GM12878 (cell line): Measurements from ENCODE around the gene SLC32A1. TPM values are rescaled to one million over a fixed set of nuclear protein-coding genes. Genes with fewer than 3 reads are reported as not detected.

Source experiments
- ATAC-seq: fragments of 200-7000 bp; cut with Tn5 transposase; 3 replicates; pipeline ENCODE4 v1.9.1; 2020; ENCODE audit warnings: mild to moderate bottlenecking, moderate library complexity
- BruUV-seq: library from RNA; stranded (reverse); fragments of 400-500 nt; replicated peaks from 2 replicates; lab custom pipeline; 2021; lab: Mats Ljungman, UMichigan
- CTCF ChIA-PET: fragments of 300-600 bp; sonication (Branson Sonifier 250); formaldehyde crosslinking; extraction: SDS; loops from one replicate; lab custom pipeline; 2021; ENCODE audit warnings: inconsistent platforms; lab: Yijun Ruan, JAX
- POLR2A ChIA-PET: fragments of 350-600 bp; formaldehyde crosslinking; extraction: SDS; loops from one replicate; lab custom pipeline; 2021; ENCODE audit warnings: inconsistent platforms; lab: Charles Lee
- RAD21 ChIA-PET: fragments of 300-600 bp; sonication (Branson Sonifier 250); formaldehyde crosslinking; loops from one replicate; lab custom pipeline; 2023; ENCODE audit warnings: antibody characterized with exemption; ENCODE audit not compliant: unreplicated experiment; lab: Charles Lee
- SMC1A ChIA-PET: fragments of 300-600 bp; sonication (Branson Sonifier 250); formaldehyde crosslinking; loops from one replicate; lab custom pipeline; 2023; ENCODE audit not compliant: unreplicated experiment, uncharacterized antibody; lab: Charles Lee
- DNase-seq: peaks from one replicate; pipeline ENCODE4 v3.0.0-alpha.2; 2011; ENCODE audit warnings: low read depth, low spot score
- FAIRE-seq: peaks from 3 replicates; lab custom pipeline; 2011; peaks lifted over from hg19 to GRCh38; lab: Jason Lieb, UNC
- H2AFZ ChIP-seq: 2 replicates; pipeline ENCODE4 v1.6.0; 2011; ENCODE audit warnings: low read depth, low read length, control low read depth; ENCODE audit not compliant: control insufficient read depth
- H3K27ac ChIP-seq: 2 replicates; pipeline ENCODE4 v1.5.1; 2011; ENCODE audit warnings: control low read depth; ENCODE audit not compliant: control insufficient read depth, insufficient read depth
- H3K27me3 ChIP-seq, 2 experiments: replicated peaks in 1 of 2; 2 replicates each; pipeline versions ENCODE4 v1.6.0 to v1.6.1; 2011; ENCODE audit warnings: low read length in 1 of 2; ENCODE audit not compliant: control insufficient read depth in 2 of 2, insufficient read depth in 2 of 2
- H3K36me3 ChIP-seq, 2 experiments: 2 replicates each; pipeline ENCODE4 v1.5.1; 2011; ENCODE audit warnings: low read length in 1 of 2; ENCODE audit not compliant: control insufficient read depth in 2 of 2, insufficient read depth in 2 of 2
- H3K4me1 ChIP-seq: 2 replicates; pipeline ENCODE4 v1.6.1; 2011; ENCODE audit warnings: mild to moderate bottlenecking, low read length, moderate library complexity, mixed read lengths; ENCODE audit not compliant: control insufficient read depth, insufficient read depth
- H3K4me2 ChIP-seq: 2 replicates; pipeline ENCODE4 v1.6.0; 2011; ENCODE audit warnings: control low read depth; ENCODE audit not compliant: control insufficient read depth, insufficient read depth
- H3K4me3 ChIP-seq: fragments of 200-600 bp; sonication (generic); 2 replicates; pipeline ENCODE4 v1.5.1; 2016
- H3K79me2 ChIP-seq: 2 replicates; pipeline ENCODE4 v1.6.0; 2011; ENCODE audit warnings: low read length; ENCODE audit not compliant: control insufficient read depth, insufficient read depth
- H3K9ac ChIP-seq: 2 replicates; pipeline ENCODE4 v1.8.0; 2011; ENCODE audit warnings: low read length, control low read depth, mixed read lengths; ENCODE audit not compliant: control insufficient read depth, insufficient read depth
- H3K9me3 ChIP-seq: replicated peaks from 3 replicates; pipeline ENCODE4 v1.5.1; 2011; ENCODE audit warnings: mild to moderate bottlenecking, low read length; ENCODE audit not compliant: control insufficient read depth, insufficient read depth
- H4K20me1 ChIP-seq: 2 replicates; pipeline ENCODE4 v1.6.0; 2011; ENCODE audit not compliant: control insufficient read depth, insufficient read depth
- BRCA1 ChIP-seq: IDR thresholded peaks from 2 replicates; pipeline ENCODE4 v1.6.1; 2011; ENCODE audit warnings: low read depth, low read length, improper control_type of control experiment
- CBFB ChIP-seq: IDR thresholded peaks from 2 replicates; pipeline ENCODE4 v1.6.1; 2016; ENCODE audit warnings: antibody characterized with exemption, low read depth
- EZH2 ChIP-seq: IDR thresholded peaks from 2 replicates; pipeline ENCODE4 v1.6.1; 2012; ENCODE audit warnings: low read depth, mild to moderate bottlenecking, control low read depth, inconsistent platforms, low read length, borderline replicate concordance; ENCODE audit not compliant: control insufficient read depth
- HDAC2 ChIP-seq: fragments of 200-600 bp; sonication (generic); IDR thresholded peaks from 2 replicates; pipeline ENCODE4 v1.6.1; 2017
- MEF2A ChIP-seq: IDR thresholded peaks from 2 replicates; pipeline ENCODE4 v1.6.1; 2011; ENCODE audit warnings: low read depth, mild to moderate bottlenecking, low read length, moderate library complexity; ENCODE audit not compliant: insufficient read depth
- MYC ChIP-seq: IDR thresholded peaks from 2 replicates; pipeline ENCODE4 v1.6.1; 2011; ENCODE audit warnings: mild to moderate bottlenecking, low read length, moderate library complexity, inconsistent platforms; ENCODE audit not compliant: insufficient read depth, insufficient replicate concordance, insufficient read length, severe bottlenecking
- NR2C2 ChIP-seq: IDR thresholded peaks from 2 replicates; pipeline ENCODE4 v1.6.1; 2011; ENCODE audit warnings: borderline replicate concordance, low read depth; ENCODE audit not compliant: control insufficient read depth, insufficient read length
- NRF1 ChIP-seq: conservative IDR thresholded peaks from 2 replicates; pipeline ENCODE4 v1.6.1; 2011; ENCODE audit warnings: mild to moderate bottlenecking, low read depth, low read length, improper control_type of control experiment
- RFX5 ChIP-seq: IDR thresholded peaks from 2 replicates; pipeline ENCODE4 v1.6.1; 2011; ENCODE audit warnings: low read depth, low read length, improper control_type of control experiment
- TCF7 ChIP-seq: IDR thresholded peaks from 2 replicates; pipeline ENCODE4 v1.6.1; 2014; ENCODE audit warnings: antibody characterized with exemption, borderline replicate concordance
- WGBS: methylation state at CpG from one replicate; pipeline ENCODE4 v1.1.6; 2016; ENCODE audit warnings: low lambda C conversion rate; ENCODE audit not compliant: insufficient replicate concordance, insufficient coverage; ENCODE audit errors: missing lambda C conversion rate; 5-methylcytosine and 5-hydroxymethylcytosine counted together
- in situ Hi-C: fragments of 300-500 bp; cut with MboI; formaldehyde crosslinking; loops from 9 replicates; pipeline ENCODE4 v1.14.3; 2018; ENCODE audit warnings: mixed read lengths
- intact Hi-C: fragments of 100-400 bp; cut with micrococcal nuclease; formaldehyde crosslinking; loops from one replicate; pipeline ENCODE4 v1.14.2; 2022; ENCODE audit not compliant: unreplicated experiment
- polyA plus RNA-seq, 11 experiments: library from polyadenylated mRNA; depleted of rRNA in 4 of 11; unstranded in 6 of 11; stranded (reverse) in 5 of 11; fragments of >200 nt; fragmentation: Nextera tagmentation in 4 of 11; fragmentation: Illumina TruSeq in 1 of 11; extraction: Ambion mirVana in 4 of 11; extraction: Trizol in 1 of 11; gene quantifications; 1 replicate in 1 of 11; 2 replicates in 10 of 11; pipeline versions ENCODE4 v1.2.1 to v1.2.3, GENCODE V29; 2011 to 2016; ENCODE audit warnings: inconsistent platforms in 2 of 11, missing spikeins in 2 of 11, low read depth in 1 of 11
- total RNA-seq, 4 experiments: library from RNA; depleted of rRNA in 3 of 4; stranded (reverse); fragments of >200 nt in 3 of 4; fragmentation: Illumina TruSeq in 1 of 4; extraction: Trizol in 1 of 4; gene quantifications; 2 replicates each; pipeline versions ENCODE4 v1.2.1 to v1.2.3, GENCODE V29; 2013 to 2021
- TF ChIP-seq, protein P1 (sequence below): fragments of 450-650 bp; IDR thresholded peaks from 2 replicates; pipeline ENCODE4 v1.6.1; 2016; ENCODE audit warnings: mild to moderate bottlenecking
- TF ChIP-seq, protein P2 (sequence below): IDR thresholded peaks from 2 replicates; pipeline ENCODE4 v1.6.1; 2012; ENCODE audit warnings: improper control_type of control experiment, low read depth, low read length; ENCODE audit not compliant: insufficient replicate concordance
- TF ChIP-seq, protein P3 (sequence below): IDR thresholded peaks from 2 replicates; pipeline ENCODE4 v1.6.1; 2012; ENCODE audit warnings: low read depth, low read length, improper control_type of control experiment
- TF ChIP-seq, protein P4 (sequence below): fragments of 450-650 bp; IDR thresholded peaks from 2 replicates; pipeline ENCODE4 v1.6.1; 2017; ENCODE audit warnings: borderline replicate concordance

Gene SLC32A1
- total and polyA plus RNA-seq, 10 of the 15 experiments (the other 5 are each of a cell fraction or from before 2014, with no cell fraction given) = not detected

DNA sequence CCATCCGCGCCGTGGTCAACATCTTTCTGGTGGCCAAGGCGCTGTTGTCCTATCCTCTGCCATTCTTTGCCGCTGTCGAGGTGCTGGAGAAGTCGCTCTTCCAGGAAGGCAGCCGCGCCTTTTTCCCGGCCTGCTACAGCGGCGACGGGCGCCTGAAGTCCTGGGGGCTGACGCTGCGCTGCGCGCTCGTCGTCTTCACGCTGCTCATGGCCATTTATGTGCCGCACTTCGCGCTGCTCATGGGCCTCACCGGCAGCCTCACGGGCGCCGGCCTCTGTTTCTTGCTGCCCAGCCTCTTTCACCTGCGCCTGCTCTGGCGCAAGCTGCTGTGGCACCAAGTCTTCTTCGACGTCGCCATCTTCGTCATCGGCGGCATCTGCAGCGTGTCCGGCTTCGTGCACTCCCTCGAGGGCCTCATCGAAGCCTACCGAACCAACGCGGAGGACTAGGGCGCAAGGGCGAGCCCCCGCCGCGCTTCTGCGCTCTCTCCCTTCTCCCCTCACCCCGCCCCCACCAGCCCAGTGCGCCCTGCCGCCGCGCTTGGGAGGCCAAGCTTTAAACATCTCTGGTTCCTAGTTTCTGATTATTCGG, 4.0 kb downstream of the SLC32A1 start:
- ChIA-PET SMC1A (interaction anchor here (0.6 kb wide), 1 partner anchor 21 kb away, joined by 3 read pairs; no protein-coding TSS in a partner anchor), CTCF (interaction anchor here (0.6 to 2.1 kb wide), 3 partner anchors 24 to 321 kb away, joined by 3 to 8 read pairs (median 3); no protein-coding TSS in a partner anchor), RAD21 (no interaction called here), POLR2A (no interaction called here)
- 41% methylated on average over 47 of the region's 56 CpGs for WGBS
- Histone ChIP-seq H3K79me2 (no peaks in the 10 kb centered on the region), H3K9ac (no peak overlapping the region), H2AFZ (no peak overlapping the region), H3K4me2 (no peak overlapping the region), H3K27ac (no peak overlapping the region), H3K4me3 (no peak overlapping the region), H4K20me1 (no peaks in the 10 kb centered on the region), H3K27me3 (peaks cover 38 to 65% of the 10 kb centered on the region in 2 experiments), H3K36me3 (no peaks in the 10 kb centered on the region), H3K4me1 (peaks cover 14% of the 10 kb centered on the region), H3K9me3 (peaks cover 7% of the 10 kb centered on the region; the same call in 2 of the 3 replicates)
- BruUV-seq = no TSS peak
- intact Hi-C loops = no loop called here
- in situ Hi-C loops = no loop called here
- ATAC-seq (no peak), DNase-seq (no peak), FAIRE-seq (no peak)
- TF ChIP-seq, protein P1, sequence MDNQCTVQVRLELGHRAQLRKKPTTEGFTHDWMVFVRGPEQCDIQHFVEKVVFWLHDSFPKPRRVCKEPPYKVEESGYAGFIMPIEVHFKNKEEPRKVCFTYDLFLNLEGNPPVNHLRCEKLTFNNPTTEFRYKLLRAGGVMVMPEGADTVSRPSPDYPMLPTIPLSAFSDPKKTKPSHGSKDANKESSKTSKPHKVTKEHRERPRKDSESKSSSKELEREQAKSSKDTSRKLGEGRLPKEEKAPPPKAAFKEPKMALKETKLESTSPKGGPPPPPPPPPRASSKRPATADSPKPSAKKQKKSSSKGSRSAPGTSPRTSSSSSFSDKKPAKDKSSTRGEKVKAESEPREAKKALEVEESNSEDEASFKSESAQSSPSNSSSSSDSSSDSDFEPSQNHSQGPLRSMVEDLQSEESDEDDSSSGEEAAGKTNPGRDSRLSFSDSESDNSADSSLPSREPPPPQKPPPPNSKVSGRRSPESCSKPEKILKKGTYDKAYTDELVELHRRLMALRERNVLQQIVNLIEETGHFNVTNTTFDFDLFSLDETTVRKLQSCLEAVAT = no peak
- TF ChIP-seq, protein P2, sequence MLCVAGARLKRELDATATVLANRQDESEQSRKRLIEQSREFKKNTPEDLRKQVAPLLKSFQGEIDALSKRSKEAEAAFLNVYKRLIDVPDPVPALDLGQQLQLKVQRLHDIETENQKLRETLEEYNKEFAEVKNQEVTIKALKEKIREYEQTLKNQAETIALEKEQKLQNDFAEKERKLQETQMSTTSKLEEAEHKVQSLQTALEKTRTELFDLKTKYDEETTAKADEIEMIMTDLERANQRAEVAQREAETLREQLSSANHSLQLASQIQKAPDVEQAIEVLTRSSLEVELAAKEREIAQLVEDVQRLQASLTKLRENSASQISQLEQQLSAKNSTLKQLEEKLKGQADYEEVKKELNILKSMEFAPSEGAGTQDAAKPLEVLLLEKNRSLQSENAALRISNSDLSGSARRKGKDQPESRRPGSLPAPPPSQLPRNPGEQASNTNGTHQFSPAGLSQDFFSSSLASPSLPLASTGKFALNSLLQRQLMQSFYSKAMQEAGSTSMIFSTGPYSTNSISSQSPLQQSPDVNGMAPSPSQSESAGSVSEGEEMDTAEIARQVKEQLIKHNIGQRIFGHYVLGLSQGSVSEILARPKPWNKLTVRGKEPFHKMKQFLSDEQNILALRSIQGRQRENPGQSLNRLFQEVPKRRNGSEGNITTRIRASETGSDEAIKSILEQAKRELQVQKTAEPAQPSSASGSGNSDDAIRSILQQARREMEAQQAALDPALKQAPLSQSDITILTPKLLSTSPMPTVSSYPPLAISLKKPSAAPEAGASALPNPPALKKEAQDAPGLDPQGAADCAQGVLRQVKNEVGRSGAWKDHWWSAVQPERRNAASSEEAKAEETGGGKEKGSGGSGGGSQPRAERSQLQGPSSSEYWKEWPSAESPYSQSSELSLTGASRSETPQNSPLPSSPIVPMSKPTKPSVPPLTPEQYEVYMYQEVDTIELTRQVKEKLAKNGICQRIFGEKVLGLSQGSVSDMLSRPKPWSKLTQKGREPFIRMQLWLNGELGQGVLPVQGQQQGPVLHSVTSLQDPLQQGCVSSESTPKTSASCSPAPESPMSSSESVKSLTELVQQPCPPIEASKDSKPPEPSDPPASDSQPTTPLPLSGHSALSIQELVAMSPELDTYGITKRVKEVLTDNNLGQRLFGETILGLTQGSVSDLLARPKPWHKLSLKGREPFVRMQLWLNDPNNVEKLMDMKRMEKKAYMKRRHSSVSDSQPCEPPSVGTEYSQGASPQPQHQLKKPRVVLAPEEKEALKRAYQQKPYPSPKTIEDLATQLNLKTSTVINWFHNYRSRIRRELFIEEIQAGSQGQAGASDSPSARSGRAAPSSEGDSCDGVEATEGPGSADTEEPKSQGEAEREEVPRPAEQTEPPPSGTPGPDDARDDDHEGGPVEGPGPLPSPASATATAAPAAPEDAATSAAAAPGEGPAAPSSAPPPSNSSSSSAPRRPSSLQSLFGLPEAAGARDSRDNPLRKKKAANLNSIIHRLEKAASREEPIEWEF = no peak
- TF ChIP-seq MYC = no peak
- TF ChIP-seq HDAC2 = no peak
- no peak for TF ChIP-seq RFX5
- no peak for TF ChIP-seq BRCA1
- TF ChIP-seq EZH2 = no peak
- no peak for TF ChIP-seq NR2C2
- TF ChIP-seq, protein P3, sequence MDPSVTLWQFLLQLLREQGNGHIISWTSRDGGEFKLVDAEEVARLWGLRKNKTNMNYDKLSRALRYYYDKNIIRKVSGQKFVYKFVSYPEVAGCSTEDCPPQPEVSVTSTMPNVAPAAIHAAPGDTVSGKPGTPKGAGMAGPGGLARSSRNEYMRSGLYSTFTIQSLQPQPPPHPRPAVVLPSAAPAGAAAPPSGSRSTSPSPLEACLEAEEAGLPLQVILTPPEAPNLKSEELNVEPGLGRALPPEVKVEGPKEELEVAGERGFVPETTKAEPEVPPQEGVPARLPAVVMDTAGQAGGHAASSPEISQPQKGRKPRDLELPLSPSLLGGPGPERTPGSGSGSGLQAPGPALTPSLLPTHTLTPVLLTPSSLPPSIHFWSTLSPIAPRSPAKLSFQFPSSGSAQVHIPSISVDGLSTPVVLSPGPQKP = no peak
- no peak for TF ChIP-seq NRF1
- TF ChIP-seq TCF7 = no peak
- TF ChIP-seq CBFB = no peak
- TF ChIP-seq, protein P4, sequence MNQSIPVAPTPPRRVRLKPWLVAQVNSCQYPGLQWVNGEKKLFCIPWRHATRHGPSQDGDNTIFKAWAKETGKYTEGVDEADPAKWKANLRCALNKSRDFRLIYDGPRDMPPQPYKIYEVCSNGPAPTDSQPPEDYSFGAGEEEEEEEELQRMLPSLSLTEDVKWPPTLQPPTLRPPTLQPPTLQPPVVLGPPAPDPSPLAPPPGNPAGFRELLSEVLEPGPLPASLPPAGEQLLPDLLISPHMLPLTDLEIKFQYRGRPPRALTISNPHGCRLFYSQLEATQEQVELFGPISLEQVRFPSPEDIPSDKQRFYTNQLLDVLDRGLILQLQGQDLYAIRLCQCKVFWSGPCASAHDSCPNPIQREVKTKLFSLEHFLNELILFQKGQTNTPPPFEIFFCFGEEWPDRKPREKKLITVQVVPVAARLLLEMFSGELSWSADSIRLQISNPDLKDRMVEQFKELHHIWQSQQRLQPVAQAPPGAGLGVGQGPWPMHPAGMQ = no peak
- TF ChIP-seq MEF2A = no peak
